K562 (cell line): ENCODE measurements around the gene DNM1. TPM values are rescaled to one million over a fixed set of nuclear protein-coding genes. Genes with fewer than 3 reads are reported as not detected.
A peak's percentile ranks its signal among the peaks of the same experiment; 100 is the strongest.

ENCODE experiments used
- ATAC-seq: fragments of 200-7000 bp; cut with Tn5 transposase; 3 replicates; pipeline ENCODE4 v1.9.1; 2020; ENCODE audit warnings: moderate library complexity
- BruUV-seq: library from RNA; stranded (reverse); fragments of 400-500 nt; replicated peaks from 2 replicates; lab custom pipeline; 2021; lab: Mats Ljungman, UMichigan
- CTCF ChIA-PET: fragments of 300-600 bp; formaldehyde crosslinking; extraction: SDS; loops from one replicate; lab custom pipeline; 2021; ENCODE audit warnings: low intra/inter-chr PET ratio; lab: Yijun Ruan, JAX
- POLR2A ChIA-PET: fragments of 300-600, 350-650 bp; sonication (Branson Sonifier 250); formaldehyde crosslinking; extraction: SDS; loops from one replicate; lab custom pipeline; 2021; ENCODE audit warnings: antibody characterized with exemption, inconsistent platforms; lab: Yijun Ruan, JAX
- DNase-seq, 4 experiments: peaks; one replicate each; pipeline versions ENCODE4 v3.0.0 to v3.0.0-alpha.2; 2011 to 2018; ENCODE audit warnings: low spot score in 3 of 4, mixed read lengths in 3 of 4; ENCODE audit errors: extremely low read depth in 1 of 4
- FAIRE-seq: peaks from 2 replicates; lab custom pipeline; 2011; peaks lifted over from hg19 to GRCh38; lab: Jason Lieb, UNC
- H2AFZ ChIP-seq: 2 replicates; pipeline ENCODE4 v1.6.0; 2011; ENCODE audit warnings: low read depth, low read length, control low read depth, inconsistent platforms
- H3K27ac ChIP-seq: fragments of 200-600 bp; 3 replicates; pipeline ENCODE4 v1.8.0; 2011; ENCODE audit warnings: low read depth, mild to moderate bottlenecking, control low read depth, inconsistent platforms, low read length, moderate library complexity, mixed read lengths; ENCODE audit errors: extremely low read depth
- H3K27me3 ChIP-seq, 2 experiments: fragments of 300-600 bp in 1 of 2; 2 replicates in 1 of 2; 3 replicates in 1 of 2; pipeline versions ENCODE4 v1.6.0 to v1.8.0; 2011; ENCODE audit warnings: inconsistent platforms in 2 of 2, low read length in 2 of 2, mild to moderate bottlenecking in 1 of 2, mixed read lengths in 1 of 2, moderate library complexity in 1 of 2; ENCODE audit not compliant: control insufficient read depth in 2 of 2, insufficient read depth in 2 of 2
- H3K36me3 ChIP-seq: fragments of 300-600 bp; 3 replicates; pipeline ENCODE4 v1.8.0; 2011; ENCODE audit warnings: mild to moderate bottlenecking, low read length, inconsistent platforms; ENCODE audit not compliant: control insufficient read depth, insufficient read depth
- H3K4me1 ChIP-seq, 2 experiments: fragments of 200-600 bp in 1 of 2; replicated peaks in 1 of 2; 2 replicates in 1 of 2; 3 replicates in 1 of 2; pipeline versions ENCODE4 v1.5.1 to v1.8.0; 2011; ENCODE audit warnings: inconsistent platforms in 2 of 2, low read length in 2 of 2, mild to moderate bottlenecking in 1 of 2, mixed read lengths in 1 of 2, moderate library complexity in 1 of 2; ENCODE audit not compliant: control insufficient read depth in 2 of 2, insufficient read depth in 2 of 2
- H3K4me2 ChIP-seq: 2 replicates; pipeline ENCODE4 v1.6.1; 2011; ENCODE audit warnings: low read length, control low read depth, inconsistent platforms, mixed read lengths; ENCODE audit not compliant: insufficient read depth
- H3K4me3 ChIP-seq: fragments of 200-600 bp; sonication (generic), shearing (Covaris generic); 2 replicates; pipeline ENCODE4 v1.5.1; 2016; ENCODE audit warnings: control low read depth, inconsistent platforms
- H3K79me2 ChIP-seq: fragments of 200-600 bp; 3 replicates; pipeline ENCODE4 v1.8.0; 2011; ENCODE audit warnings: low read length, inconsistent platforms; ENCODE audit not compliant: control insufficient read depth, insufficient read depth
- H3K9ac ChIP-seq, 2 experiments: 2 replicates each; pipeline versions ENCODE4 v1.6.0 to v1.6.1; 2011; ENCODE audit warnings: low read depth in 2 of 2, low read length in 2 of 2, control low read depth in 1 of 2, inconsistent platforms in 1 of 2, mild to moderate bottlenecking in 1 of 2, mixed read lengths in 1 of 2; ENCODE audit not compliant: insufficient read depth in 1 of 2
- H3K9me1 ChIP-seq: one replicate; pipeline ENCODE4 v1.6.0; 2011; ENCODE audit warnings: inconsistent platforms, mild to moderate bottlenecking, low read length, moderate library complexity; ENCODE audit not compliant: control insufficient read depth, insufficient read depth
- H3K9me3 ChIP-seq: replicated peaks from 2 replicates; pipeline ENCODE4 v1.5.1; 2011; ENCODE audit warnings: low read depth, low read length, inconsistent platforms; ENCODE audit not compliant: control insufficient read depth, insufficient read depth
- H4K20me1 ChIP-seq: replicated peaks from 2 replicates; pipeline ENCODE4 v1.6.1; 2011; ENCODE audit warnings: low read length, inconsistent platforms, mixed read lengths; ENCODE audit not compliant: control insufficient read depth, insufficient read depth
- CHD2 ChIP-seq: IDR thresholded peaks from 2 replicates; pipeline ENCODE4 v1.6.1; 2011; ENCODE audit warnings: low read depth, low read length
- ELF4 ChIP-seq: fragments of 450-650 bp; formaldehyde crosslinking; IDR thresholded peaks from 2 replicates; pipeline ENCODE4 v1.4.0; 2022; ENCODE audit warnings: missing genetic modification characterization
- NFE2 ChIP-seq: IDR thresholded peaks from 2 replicates; pipeline ENCODE4 v1.6.1; 2014; ENCODE audit warnings: antibody characterized with exemption, low read depth
- SETDB1 ChIP-seq: IDR thresholded peaks from one replicate; pipeline ENCODE4 v1.6.1; 2012; ENCODE audit warnings: low read length, control low read depth, inconsistent platforms
- SMAD4 ChIP-seq: fragments of 250-450 bp; sonication (Bioruptor Pico); conservative IDR thresholded peaks from 2 replicates; pipeline ENCODE4 v1.8.0; 2021; ENCODE audit warnings: inconsistent platforms, mild to moderate bottlenecking, moderate library complexity
- SMARCB1 ChIP-seq: IDR thresholded peaks from 2 replicates; pipeline ENCODE4 v1.6.1; 2011; ENCODE audit warnings: improper control_type of control experiment, low read depth; ENCODE audit not compliant: insufficient read length
- SMARCC2 ChIP-seq: fragments of 450-650 bp; IDR thresholded peaks from 2 replicates; pipeline ENCODE4 v1.6.1; 2017; ENCODE audit warnings: antibody characterized with exemption, moderate library complexity, mild to moderate bottlenecking, low read depth
- ZNF124 ChIP-seq: sonication (generic); formaldehyde crosslinking; IDR thresholded peaks from 2 replicates; pipeline ENCODE4 v1.8.1; 2022; ENCODE audit warnings: missing genetic modification reagents
- ZNF239 ChIP-seq: fragments of 250-450 bp; sonication (Bioruptor Pico); IDR thresholded peaks from 2 replicates; pipeline ENCODE4 v1.4.0; 2020; ENCODE audit warnings: mild to moderate bottlenecking
- ZNF282 ChIP-seq: sonication (generic); formaldehyde crosslinking; IDR thresholded peaks from 2 replicates; pipeline ENCODE4 v1.8.1; 2023; ENCODE audit warnings: missing genetic modification reagents
- ZNF444 ChIP-seq: fragments of 250-450 bp; sonication (Bioruptor Pico); IDR thresholded peaks from 2 replicates; pipeline ENCODE4 v1.4.0; 2020; ENCODE audit warnings: mild to moderate bottlenecking, moderate library complexity
- WGBS: fragments of 100-300 bp; shearing (Covaris generic); methylation state at CpG from one replicate; pipeline ENCODE4 v1.1.6; 2016; ENCODE audit warnings: low coverage, mixed read lengths; ENCODE audit not compliant: insufficient coverage; ENCODE audit errors: missing lambda C conversion rate; 5-methylcytosine and 5-hydroxymethylcytosine counted together
- in situ Hi-C: fragments of 300-500 bp; cut with MboI; formaldehyde crosslinking; loops from 4 replicates; pipeline ENCODE4 v1.15.0; 2018; ENCODE audit warnings: inconsistent platforms, mixed read lengths
- intact Hi-C: fragments of 100-400 bp; cut with micrococcal nuclease; formaldehyde crosslinking; loops from 2 replicates; pipeline ENCODE4 v1.14.2; 2022
- polyA plus RNA-seq, 8 experiments: library from polyadenylated mRNA; depleted of rRNA in 4 of 8; stranded (reverse) in 5 of 8; unstranded in 3 of 8; fragments of >200 nt; fragmentation: Nextera tagmentation in 2 of 8; fragmentation: Illumina TruSeq in 1 of 8; extraction: Ambion mirVana in 2 of 8; extraction: Trizol in 1 of 8; gene quantifications; 2 replicates each; pipeline versions ENCODE4 v1.2.1 to v1.2.3, GENCODE V29; 2011 to 2014; ENCODE audit warnings: inconsistent platforms in 1 of 8, missing spikeins in 1 of 8
- total RNA-seq, 7 experiments: library from RNA; depleted of rRNA in 6 of 7; stranded (reverse); fragments of >200 nt in 6 of 7; fragmentation: Illumina TruSeq in 2 of 7; extraction: Trizol in 2 of 7; gene quantifications; 2 replicates each; pipeline versions ENCODE4 v1.2.1 to v1.2.3, GENCODE V29; 2011 to 2021; ENCODE audit warnings: low replicate concordance in 1 of 7
- TF ChIP-seq, protein P1 (sequence below): fragments of 250-450 bp; sonication (Bioruptor Pico); IDR thresholded peaks from 2 replicates; pipeline ENCODE4 v1.5.0; 2021
- TF ChIP-seq, protein P2 (sequence below): fragments of 450-650 bp; IDR thresholded peaks from 2 replicates; pipeline ENCODE4 v1.6.1; 2018; ENCODE audit not compliant: partially characterized antibody
- TF ChIP-seq, protein P3 (sequence below): fragments of 450-650 bp; formaldehyde crosslinking; IDR thresholded peaks from 2 replicates; pipeline ENCODE4 v1.4.0; 2022; ENCODE audit warnings: missing genetic modification characterization
- TF ChIP-seq, protein P4 (sequence below), 2 experiments: fragments of 450-650 bp in 1 of 2; sonication (generic) in 1 of 2; formaldehyde crosslinking in 1 of 2; IDR thresholded peaks in 1 of 2; conservative IDR thresholded peaks in 1 of 2; 2 replicates each; pipeline versions ENCODE4 v1.6.1 to v1.8.1; 2016 to 2023; ENCODE audit warnings: mild to moderate bottlenecking in 2 of 2, moderate library complexity in 2 of 2, inconsistent platforms in 1 of 2, missing genetic modification reagents in 1 of 2

Gene DNM1
- total and polyA plus RNA-seq, 9 of the 15 experiments (the other 6 are each of a cell fraction or from before 2014, with no cell fraction given), result 0.39 to 23.1 (median 9.1) TPM

DNA sequence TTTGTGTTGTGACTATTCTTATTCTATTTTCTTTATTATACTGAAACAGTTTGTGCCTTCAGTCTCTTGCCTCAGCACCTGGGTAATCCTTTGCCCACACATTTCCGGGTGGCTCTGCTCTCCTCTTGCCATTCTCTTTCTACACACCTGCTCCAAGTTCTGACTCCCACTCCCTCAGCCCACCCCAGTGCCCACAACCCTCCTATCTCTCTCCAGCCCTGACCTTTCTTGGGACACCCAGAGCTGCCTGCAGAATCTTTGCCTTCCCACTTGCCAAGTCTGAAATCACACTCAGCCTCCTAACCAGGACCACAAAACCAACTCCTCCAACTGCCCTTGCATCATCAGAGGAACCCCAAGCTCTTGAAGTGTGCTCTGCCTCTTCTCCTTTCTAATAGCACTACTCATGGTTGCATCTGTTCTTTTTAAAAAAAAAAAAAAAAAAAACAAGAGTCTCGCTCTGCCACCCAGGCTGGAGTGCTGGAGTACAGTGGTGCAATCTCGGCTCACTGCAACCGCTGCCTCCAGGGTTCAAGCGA is 77.0 kb downstream of the DNM1 start:
- Histone ChIP-seq H3K27me3 (no peaks in the 10 kb centered on the region), H3K79me2 (peaks cover 21% of the 10 kb centered on the region), H3K4me2 (peak overlapping the region; percentile 69; the same call in 1 of the 2 replicates), H3K9ac (peak overlapping the region; percentile 52 to 64; a peak in 2 of 4 replicates), H3K9me3 (0 out of 2 replicates have a peak, but pooled peaks cover 2% of the 10 kb centered on the region), H3K9me1 (no peaks in the 10 kb centered on the region), H3K36me3 (peaks cover 6% of the 10 kb centered on the region; the same call in 1 of the 3 replicates), H3K27ac (no peak overlapping the region; the same call in 2 of the 3 replicates), H4K20me1 (no peaks in the 10 kb centered on the region), H3K4me1 (peaks cover 28 to 46% of the 10 kb centered on the region in 2 experiments), H3K4me3 (no peak overlapping the region), H2AFZ (no peak overlapping the region)
- BruUV-seq, result no TSS peak
- intact Hi-C loops, result no loop called here
- POLR2A ChIA-PET, result interaction anchor here (0.6 to 1.2 kb wide), 5 partner anchors 11 to 63 kb away, joined by 3 to 6 read pairs (median 3); no protein-coding TSS in a partner anchor
- in situ Hi-C loops, result loop anchor here (25.0 kb wide), 1 partner anchor 1507 kb away; no protein-coding TSS in a partner anchor
- FAIRE-seq, result no peak
- WGBS, result 92% methylated on average over 5 of the region's 5 CpGs
- ATAC-seq, result no peak
- DNase-seq, result peak in 1 of 4 experiments; percentile 21
- CTCF ChIA-PET, result interaction anchor here (1.3 kb wide), 1 partner anchor 87 kb away, joined by 4 read pairs; no protein-coding TSS in a partner anchor
- no peak for TF ChIP-seq ZNF282 (CRISPR knock-in tag)
- peak; percentile 53 for TF ChIP-seq ELF4 (CRISPR knock-in tag)
- TF ChIP-seq, protein P1, sequence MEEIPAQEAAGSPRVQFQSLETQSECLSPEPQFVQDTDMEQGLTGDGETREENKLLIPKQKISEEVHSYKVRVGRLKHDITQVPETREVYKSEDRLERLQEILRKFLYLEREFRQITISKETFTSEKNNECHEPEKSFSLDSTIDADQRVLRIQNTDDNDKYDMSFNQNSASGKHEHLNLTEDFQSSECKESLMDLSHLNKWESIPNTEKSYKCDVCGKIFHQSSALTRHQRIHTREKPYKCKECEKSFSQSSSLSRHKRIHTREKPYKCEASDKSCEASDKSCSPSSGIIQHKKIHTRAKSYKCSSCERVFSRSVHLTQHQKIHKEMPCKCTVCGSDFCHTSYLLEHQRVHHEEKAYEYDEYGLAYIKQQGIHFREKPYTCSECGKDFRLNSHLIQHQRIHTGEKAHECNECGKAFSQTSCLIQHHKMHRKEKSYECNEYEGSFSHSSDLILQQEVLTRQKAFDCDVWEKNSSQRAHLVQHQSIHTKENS, result no peak
- TF ChIP-seq SMARCC2, result no peak
- no peak for TF ChIP-seq ZNF239 (CRISPR knock-in tag)
- TF ChIP-seq, protein P2, sequence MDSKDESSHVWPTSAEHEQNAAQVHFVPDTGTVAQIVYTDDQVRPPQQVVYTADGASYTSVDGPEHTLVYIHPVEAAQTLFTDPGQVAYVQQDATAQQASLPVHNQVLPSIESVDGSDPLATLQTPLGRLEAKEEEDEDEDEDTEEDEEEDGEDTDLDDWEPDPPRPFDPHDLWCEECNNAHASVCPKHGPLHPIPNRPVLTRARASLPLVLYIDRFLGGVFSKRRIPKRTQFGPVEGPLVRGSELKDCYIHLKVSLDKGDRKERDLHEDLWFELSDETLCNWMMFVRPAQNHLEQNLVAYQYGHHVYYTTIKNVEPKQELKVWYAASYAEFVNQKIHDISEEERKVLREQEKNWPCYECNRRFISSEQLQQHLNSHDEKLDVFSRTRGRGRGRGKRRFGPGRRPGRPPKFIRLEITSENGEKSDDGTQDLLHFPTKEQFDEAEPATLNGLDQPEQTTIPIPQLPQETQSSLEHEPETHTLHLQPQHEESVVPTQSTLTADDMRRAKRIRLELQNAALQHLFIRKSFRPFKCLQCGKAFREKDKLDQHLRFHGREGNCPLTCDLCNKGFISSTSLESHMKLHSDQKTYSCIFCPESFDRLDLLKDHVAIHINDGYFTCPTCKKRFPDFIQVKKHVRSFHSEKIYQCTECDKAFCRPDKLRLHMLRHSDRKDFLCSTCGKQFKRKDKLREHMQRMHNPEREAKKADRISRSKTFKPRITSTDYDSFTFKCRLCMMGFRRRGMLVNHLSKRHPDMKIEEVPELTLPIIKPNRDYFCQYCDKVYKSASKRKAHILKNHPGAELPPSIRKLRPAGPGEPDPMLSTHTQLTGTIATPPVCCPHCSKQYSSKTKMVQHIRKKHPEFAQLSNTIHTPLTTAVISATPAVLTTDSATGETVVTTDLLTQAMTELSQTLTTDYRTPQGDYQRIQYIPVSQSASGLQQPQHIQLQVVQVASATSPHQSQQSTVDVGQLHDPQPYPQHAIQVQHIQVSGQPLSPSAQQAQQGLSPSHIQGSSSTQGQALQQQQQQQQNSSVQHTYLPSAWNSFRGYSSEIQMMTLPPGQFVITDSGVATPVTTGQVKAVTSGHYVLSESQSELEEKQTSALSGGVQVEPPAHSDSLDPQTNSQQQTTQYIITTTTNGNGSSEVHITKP, result no peak
- 0 out of 2 replicates have a peak, but pooled peaks have one; percentile 5 for TF ChIP-seq SMAD4 (CRISPR knock-in tag)
- TF ChIP-seq, protein P3, sequence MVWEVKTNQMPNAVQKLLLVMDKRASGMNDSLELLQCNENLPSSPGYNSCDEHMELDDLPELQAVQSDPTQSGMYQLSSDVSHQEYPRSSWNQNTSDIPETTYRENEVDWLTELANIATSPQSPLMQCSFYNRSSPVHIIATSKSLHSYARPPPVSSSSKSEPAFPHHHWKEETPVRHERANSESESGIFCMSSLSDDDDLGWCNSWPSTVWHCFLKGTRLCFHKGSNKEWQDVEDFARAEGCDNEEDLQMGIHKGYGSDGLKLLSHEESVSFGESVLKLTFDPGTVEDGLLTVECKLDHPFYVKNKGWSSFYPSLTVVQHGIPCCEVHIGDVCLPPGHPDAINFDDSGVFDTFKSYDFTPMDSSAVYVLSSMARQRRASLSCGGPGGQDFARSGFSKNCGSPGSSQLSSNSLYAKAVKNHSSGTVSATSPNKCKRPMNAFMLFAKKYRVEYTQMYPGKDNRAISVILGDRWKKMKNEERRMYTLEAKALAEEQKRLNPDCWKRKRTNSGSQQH (CRISPR knock-in tag), result 0 out of 2 replicates have a peak, but pooled peaks have one; percentile 43
- TF ChIP-seq NFE2, result no peak
- no peak for TF ChIP-seq CHD2
- TF ChIP-seq SMARCB1, result peak; percentile 7
- no peak for TF ChIP-seq ZNF444
- TF ChIP-seq, protein P4, sequence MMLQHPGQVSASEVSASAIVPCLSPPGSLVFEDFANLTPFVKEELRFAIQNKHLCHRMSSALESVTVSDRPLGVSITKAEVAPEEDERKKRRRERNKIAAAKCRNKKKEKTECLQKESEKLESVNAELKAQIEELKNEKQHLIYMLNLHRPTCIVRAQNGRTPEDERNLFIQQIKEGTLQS (IDR thresholded peaks at IDR 0.05), result no peak
- TF ChIP-seq, protein P4 (CRISPR knock-in tag; conservative IDR thresholded peaks at IDR 0.05), result 0 out of 2 replicates have a peak, but pooled peaks have one; percentile 0
- TF ChIP-seq ZNF124, result no peak
- no peak for TF ChIP-seq SETDB1
